ENCODE data around the gene RGS6.

RGS6 gene

GRCh38 chr14:71988476-71988875 lies 56.2 kb downstream of the RGS6 start:
- in situ Hi-C loops (cut with MboI; ENCODE audit: low pct_unique_long_range_greater_than_20kb, low sequenced_read_pairs, unreplicated experiment): no loop called here
- DNase-seq (ENCODE audit: low spot score): no peak
- no peak for TF ChIP-seq CTCF (IDR thresholded peaks at IDR 0.05; ENCODE audit: extremely low read depth, insufficient read depth, missing control alignments)

GRCh38 chr14:71988939-71989338 lies 56.7 kb downstream of the RGS6 start:
- no peak for TF ChIP-seq CTCF (IDR thresholded peaks at IDR 0.05; ENCODE audit: extremely low read depth, insufficient read depth, missing control alignments)
- no peak for DNase-seq (ENCODE audit: low spot score)
- in situ Hi-C loops (cut with MboI; ENCODE audit: low pct_unique_long_range_greater_than_20kb, low sequenced_read_pairs, unreplicated experiment): no loop called here

GRCh38 chr14:71994416-71994815 lies 62.2 kb downstream of the RGS6 start:
- in situ Hi-C loops (cut with MboI; ENCODE audit: low pct_unique_long_range_greater_than_20kb, low sequenced_read_pairs, unreplicated experiment): no loop called here
- TF ChIP-seq CTCF (IDR thresholded peaks at IDR 0.05; ENCODE audit: extremely low read depth, insufficient read depth, missing control alignments): no peak
- no peak for DNase-seq (ENCODE audit: low spot score)

GRCh38 chr14:71995741-71996140 lies 63.5 kb downstream of the RGS6 start:
- in situ Hi-C loops (cut with MboI; ENCODE audit: low pct_unique_long_range_greater_than_20kb, low sequenced_read_pairs, unreplicated experiment): no loop called here
- TF ChIP-seq CTCF (IDR thresholded peaks at IDR 0.05; ENCODE audit: extremely low read depth, insufficient read depth, missing control alignments): no peak

GRCh38 chr14:71996610-71997009 lies 64.4 kb downstream of the RGS6 start:
- DNase-seq (ENCODE audit: low spot score): no peak
- in situ Hi-C loops (cut with MboI; ENCODE audit: low pct_unique_long_range_greater_than_20kb, low sequenced_read_pairs, unreplicated experiment): no loop called here
- TF ChIP-seq CTCF (IDR thresholded peaks at IDR 0.05; ENCODE audit: extremely low read depth, insufficient read depth, missing control alignments): no peak

More at GRCh38 chr14:71995741-71996140, 63.5 kb downstream of the RGS6 start:
- no peak for DNase-seq (ENCODE audit: low spot score)

GRCh38 chr14:72000907-72001306 lies 68.7 kb downstream of the RGS6 start:
- in situ Hi-C loops (cut with MboI; ENCODE audit: low pct_unique_long_range_greater_than_20kb, low sequenced_read_pairs, unreplicated experiment): no loop called here
- TF ChIP-seq CTCF (IDR thresholded peaks at IDR 0.05; ENCODE audit: extremely low read depth, insufficient read depth, missing control alignments): no peak
- no peak for DNase-seq (ENCODE audit: low spot score)

GRCh38 chr14:72002731-72003130 lies 70.5 kb downstream of the RGS6 start:
- in situ Hi-C loops (cut with MboI; ENCODE audit: low pct_unique_long_range_greater_than_20kb, low sequenced_read_pairs, unreplicated experiment): no loop called here
- no peak for TF ChIP-seq CTCF (IDR thresholded peaks at IDR 0.05; ENCODE audit: extremely low read depth, insufficient read depth, missing control alignments)
- DNase-seq (ENCODE audit: low spot score): no peak

Measured in GM13977 (cell line).